HG03442 (cell line): ENCODE measurements around the gene WIPF3.
"Not testable (repeated sequence)": the region's sequence is repeated elsewhere in the genome, so short reads cannot be mapped to it uniquely, and the experiment has no call there.

Experiments used
- ATAC-seq: cut with Tn5 transposase; IDR thresholded peaks from one replicate; pipeline ENCODE4 v1.9.1; 2021; ENCODE audit warnings: mild to moderate bottlenecking, moderate library complexity; ENCODE audit not compliant: unreplicated experiment

Gene WIPF3

GRCh38 chr7:29946428-29947186, 140.3 kb downstream of the WIPF3 start:
- no peak for ATAC-seq

- no peak for ATAC-seq
Measured at GRCh38 chr7:29948587-29948986, 142.3 kb downstream of the WIPF3 start.

- ATAC-seq = no peak
Measured at GRCh38 chr7:29950480-29950879, 144.2 kb downstream of the WIPF3 start.

- ATAC-seq = no peak
Measured at GRCh38 chr7:29951206-29951605, 144.9 kb downstream of the WIPF3 start.

- no peak for ATAC-seq
Measured at GRCh38 chr7:29953726-29954347, 147.5 kb downstream of the WIPF3 start.

GRCh38 chr7:29955075-29955792, 148.9 kb downstream of the WIPF3 start:
- no peak for ATAC-seq

GRCh38 chr7:29955799-29956486, 149.6 kb downstream of the WIPF3 start:
- peak; percentile 80 for ATAC-seq

- ATAC-seq = peak; percentile 26
Measured at GRCh38 chr7:29956487-29956836, 150.2 kb downstream of the WIPF3 start.

GRCh38 chr7:29957521-29958310, 151.4 kb downstream of the WIPF3 start:
- no peak for ATAC-seq

GRCh38 chr7:29958667-29959358, 152.5 kb downstream of the WIPF3 start:
- ATAC-seq = no peak

- ATAC-seq = not testable (repeated sequence)
Measured at GRCh38 chr7:29961611-29962010, 155.3 kb downstream of the WIPF3 start.

- ATAC-seq = no peak
Measured at GRCh38 chr7:29962035-29962434, 155.7 kb downstream of the WIPF3 start.

GRCh38 chr7:29965030-29965429, 158.7 kb downstream of the WIPF3 start:
- ATAC-seq = no peak
